Ovary (tissue), 3 donors: Measurements from ENCODE around the gene TRAK1.

Experiments
- POLR2A ChIP-seq: fragments of 450-650 bp; IDR thresholded peaks from one replicate; pipeline ENCODE4 v1.6.1; 2017; ENCODE audit warnings: antibody characterized with exemption, mild to moderate bottlenecking, moderate library complexity
- TF ChIP-seq, protein P1 (sequence below), 3 donors: fragments of 450-650 bp in 2 of 3; fragments of 200-600 bp in 1 of 3; IDR thresholded peaks; one replicate each; pipeline versions ENCODE4 v1.5.1 to v1.8.0; 2016 to 2022; ENCODE audit warnings: antibody characterized with exemption in 3 of 3, mild to moderate bottlenecking in 1 of 3
- donor health status: DM: no; HTN: no; CAD: no.

DNA sequence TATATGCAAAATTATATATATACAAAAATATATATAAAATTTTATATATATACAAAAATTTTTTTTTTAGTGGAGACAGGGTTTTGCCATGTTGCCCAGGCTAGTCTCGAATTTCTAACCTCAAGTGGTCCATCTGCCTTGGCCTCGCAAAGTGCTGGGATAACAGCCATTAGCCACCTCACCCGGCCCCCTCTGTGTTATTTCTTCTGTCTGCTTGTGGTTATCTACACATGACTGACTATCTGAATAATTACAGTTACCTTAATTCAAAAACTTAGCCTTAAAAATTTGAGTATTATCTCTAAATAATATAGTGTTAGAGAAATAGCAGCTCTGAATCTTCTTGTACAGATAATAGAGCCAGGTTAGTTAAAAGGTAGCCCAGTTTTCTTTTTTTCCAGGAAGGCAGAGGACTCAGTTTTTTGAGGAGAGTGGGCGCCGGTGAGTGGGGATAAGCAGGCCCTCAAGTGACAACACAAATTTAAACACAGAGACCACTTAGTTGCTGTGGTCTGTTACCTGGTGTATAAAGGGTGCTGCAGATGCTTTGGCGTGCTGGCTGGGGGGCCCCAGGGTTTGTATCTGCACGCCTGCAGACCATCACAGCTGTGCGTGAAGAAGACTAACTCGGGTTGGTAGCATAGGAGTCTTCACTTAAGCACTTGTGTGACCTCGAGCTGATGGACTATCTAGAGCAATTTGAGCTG lies 83.7 kb downstream of the TRAK1 start:
- no peak for TF ChIP-seq POLR2A
- TF ChIP-seq, protein P1, sequence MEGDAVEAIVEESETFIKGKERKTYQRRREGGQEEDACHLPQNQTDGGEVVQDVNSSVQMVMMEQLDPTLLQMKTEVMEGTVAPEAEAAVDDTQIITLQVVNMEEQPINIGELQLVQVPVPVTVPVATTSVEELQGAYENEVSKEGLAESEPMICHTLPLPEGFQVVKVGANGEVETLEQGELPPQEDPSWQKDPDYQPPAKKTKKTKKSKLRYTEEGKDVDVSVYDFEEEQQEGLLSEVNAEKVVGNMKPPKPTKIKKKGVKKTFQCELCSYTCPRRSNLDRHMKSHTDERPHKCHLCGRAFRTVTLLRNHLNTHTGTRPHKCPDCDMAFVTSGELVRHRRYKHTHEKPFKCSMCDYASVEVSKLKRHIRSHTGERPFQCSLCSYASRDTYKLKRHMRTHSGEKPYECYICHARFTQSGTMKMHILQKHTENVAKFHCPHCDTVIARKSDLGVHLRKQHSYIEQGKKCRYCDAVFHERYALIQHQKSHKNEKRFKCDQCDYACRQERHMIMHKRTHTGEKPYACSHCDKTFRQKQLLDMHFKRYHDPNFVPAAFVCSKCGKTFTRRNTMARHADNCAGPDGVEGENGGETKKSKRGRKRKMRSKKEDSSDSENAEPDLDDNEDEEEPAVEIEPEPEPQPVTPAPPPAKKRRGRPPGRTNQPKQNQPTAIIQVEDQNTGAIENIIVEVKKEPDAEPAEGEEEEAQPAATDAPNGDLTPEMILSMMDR (IDR thresholded peaks at IDR 0.05): no peak
